Measurements from ENCODE around the gene TET2.

The TET2 gene

GRCh38 chr4:105182211-105182610 is 35.5 kb downstream of the TET2 start:
- DNase-seq (ENCODE audit: low read depth, low spot score): no peak

- no peak for DNase-seq (ENCODE audit: low read depth, low spot score)
Measured at GRCh38 chr4:105184316-105184980, 37.8 kb downstream of the TET2 start.

GRCh38 chr4:105186701-105187161 is 40.1 kb downstream of the TET2 start:
- no peak for DNase-seq (ENCODE audit: low read depth, low spot score)

GRCh38 chr4:105189855-105190650 is 43.4 kb downstream of the TET2 start:
- DNase-seq (ENCODE audit: low read depth, low spot score): no peak

- no peak for DNase-seq (ENCODE audit: low read depth, low spot score)
Measured at GRCh38 chr4:105191621-105192210, 45.0 kb downstream of the TET2 start.

GRCh38 chr4:105192474-105192873 is 45.8 kb downstream of the TET2 start:
- no peak for DNase-seq (ENCODE audit: low read depth, low spot score)

- DNase-seq (ENCODE audit: low read depth, low spot score): no peak
Measured at GRCh38 chr4:105192910-105193309, 46.2 kb downstream of the TET2 start.

- DNase-seq (ENCODE audit: low read depth, low spot score): no peak
Measured at GRCh38 chr4:105193536-105193935, 46.9 kb downstream of the TET2 start.

GRCh38 chr4:105194328-105195231 is 47.9 kb downstream of the TET2 start:
- no peak for DNase-seq (ENCODE audit: low read depth, low spot score)

- no peak for DNase-seq (ENCODE audit: low read depth, low spot score)
Measured at GRCh38 chr4:105196523-105197145, 50.0 kb downstream of the TET2 start.

GRCh38 chr4:105197777-105198176 is 51.1 kb downstream of the TET2 start:
- no peak for DNase-seq (ENCODE audit: low read depth, low spot score)

- DNase-seq (ENCODE audit: low read depth, low spot score): no peak
Measured at GRCh38 chr4:105198541-105198940, 51.9 kb downstream of the TET2 start.

- no peak for DNase-seq (ENCODE audit: low read depth, low spot score)
Measured at GRCh38 chr4:105206214-105206613, 59.5 kb downstream of the TET2 start.

- DNase-seq (ENCODE audit: low read depth, low spot score): no peak
Measured at GRCh38 chr4:105207386-105207785, 60.7 kb downstream of the TET2 start.

- no peak for DNase-seq (ENCODE audit: low read depth, low spot score)
Measured at GRCh38 chr4:105208561-105208960, 61.9 kb downstream of the TET2 start.

- DNase-seq (ENCODE audit: low read depth, low spot score): no peak
Measured at GRCh38 chr4:105210916-105211315, 64.2 kb downstream of the TET2 start.

GRCh38 chr4:105215609-105216313 is 69.1 kb downstream of the TET2 start:
- DNase-seq (ENCODE audit: low read depth, low spot score): no peak

GRCh38 chr4:105225500-105225899 is 78.8 kb downstream of the TET2 start:
- no peak for DNase-seq (ENCODE audit: low read depth, low spot score)

- no peak for DNase-seq (ENCODE audit: low read depth, low spot score)
Measured at GRCh38 chr4:105227054-105227453, 80.4 kb downstream of the TET2 start.

GRCh38 chr4:105230287-105230686 is 83.6 kb downstream of the TET2 start:
- DNase-seq (ENCODE audit: low read depth, low spot score): no peak

GRCh38 chr4:105232374-105232773 is 85.7 kb downstream of the TET2 start:
- no peak for DNase-seq (ENCODE audit: low read depth, low spot score)
